Measurements from ENCODE around the gene MCCC1.
"Not testable (repeated sequence)": the region's sequence is repeated elsewhere in the genome, so short reads cannot be mapped to it uniquely, and the experiment has no call there.

The MCCC1 gene

GRCh38 chr3:183038757-183039156, 60.5 kb downstream of the MCCC1 start:
- DNase-seq, result no peak

GRCh38 chr3:183038221-183038620, 61.1 kb downstream of the MCCC1 start:
- DNase-seq, result no peak

DNA sequence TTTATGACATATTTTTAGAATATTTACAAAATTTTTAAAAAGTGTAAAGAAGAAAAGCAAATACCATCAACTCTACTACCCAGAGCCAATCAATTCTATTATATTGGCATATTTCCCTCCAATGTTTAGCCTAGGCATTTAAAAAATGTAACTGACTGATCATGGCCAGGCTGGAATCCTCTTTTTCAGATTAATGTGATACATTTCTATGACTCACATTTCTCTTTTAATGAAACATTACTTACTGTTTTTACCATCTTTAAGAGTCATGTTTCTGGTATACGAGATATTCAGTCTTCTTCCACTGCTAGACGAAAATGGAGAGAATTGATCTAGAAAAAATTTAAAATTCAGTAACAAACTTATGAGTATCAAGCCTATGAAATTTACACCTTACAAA, 65.5 kb downstream of the MCCC1 start:
- DNase-seq, result no peak

DNA sequence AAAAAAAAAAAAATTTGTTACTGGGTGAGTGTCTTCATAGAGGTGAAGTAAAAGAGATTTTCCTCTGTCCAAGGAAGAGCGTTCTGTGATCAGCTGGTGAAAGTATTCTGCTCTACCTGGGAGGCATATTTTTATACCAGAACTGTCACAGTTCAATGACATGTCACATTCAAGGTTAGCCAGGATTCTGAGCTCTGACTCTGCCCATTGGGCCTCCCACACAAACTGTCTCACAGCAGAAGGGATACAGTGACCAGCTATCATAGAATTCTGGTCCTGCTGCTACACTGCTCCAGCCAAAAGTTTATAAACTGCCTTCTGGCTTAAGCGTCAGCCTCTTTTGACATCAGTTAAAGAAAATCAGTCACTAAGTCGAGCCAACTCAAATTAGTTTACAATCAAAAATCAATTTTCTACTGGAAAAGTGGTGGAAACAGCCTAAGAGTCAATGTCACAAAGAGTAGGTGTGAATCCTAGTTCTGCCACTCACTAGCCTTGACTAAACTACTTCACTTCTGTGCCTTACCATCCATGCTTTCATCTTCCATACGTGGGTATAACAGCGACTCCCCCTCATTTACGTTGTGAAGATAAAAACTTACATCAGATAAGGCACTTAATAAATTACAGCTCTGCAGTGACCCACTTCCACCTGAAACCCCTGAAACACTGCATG, 66.3 kb downstream of the MCCC1 start:
- no peak for DNase-seq

- no peak for DNase-seq
These were observed 67.5 kb downstream of the MCCC1 start for GRCh38 chr3:183031826-183032225.

- DNase-seq, result no peak
These were observed 70.9 kb downstream of the MCCC1 start for GRCh38 chr3:183028416-183028815.

DNA sequence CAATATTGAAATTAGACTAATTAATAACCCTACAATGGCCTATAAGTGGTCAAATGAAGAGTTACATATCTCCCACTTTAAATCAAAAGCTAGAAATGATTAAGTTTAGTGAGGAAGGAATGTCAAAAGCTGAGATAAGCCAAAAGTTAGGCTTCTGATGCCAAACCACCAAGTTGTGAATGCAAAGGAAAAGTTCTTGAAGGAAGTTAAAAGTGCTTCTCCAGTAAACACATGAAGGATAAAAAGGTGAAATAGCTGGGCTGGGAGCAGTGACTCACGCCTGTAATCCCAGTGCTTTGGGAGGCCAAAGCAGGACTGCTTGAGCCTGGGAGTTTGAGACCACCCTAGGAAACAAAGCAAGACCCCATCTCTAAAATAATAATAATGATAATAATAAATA, 72.0 kb downstream of the MCCC1 start:
- DNase-seq, result no peak

GRCh38 chr3:183022936-183023516, 76.3 kb downstream of the MCCC1 start:
- no peak for DNase-seq

- DNase-seq, result no peak
These were observed 80.7 kb downstream of the MCCC1 start for GRCh38 chr3:183018421-183019192.

DNA sequence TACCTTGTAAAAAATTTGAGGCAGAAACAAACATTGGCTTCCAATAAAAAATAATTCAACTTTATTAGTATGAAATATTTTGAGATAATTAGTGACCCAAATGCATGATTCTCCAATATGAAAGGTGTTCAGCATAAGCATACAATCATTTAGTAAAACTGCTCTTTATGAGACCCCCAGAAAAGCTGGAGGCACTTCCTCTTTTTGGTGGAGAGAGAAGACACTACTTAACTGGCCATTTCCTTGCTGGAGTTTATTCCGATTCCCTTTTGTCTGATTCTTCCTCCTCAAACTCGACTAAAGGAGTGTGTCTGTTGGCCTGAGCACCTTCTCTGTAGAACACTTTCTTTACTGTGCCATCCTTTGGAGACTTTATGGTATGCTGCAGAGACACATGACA, 84.1 kb downstream of the MCCC1 start:
- no peak for DNase-seq

GRCh38 chr3:183013856-183014255, 85.4 kb downstream of the MCCC1 start:
- DNase-seq, result no peak

DNA sequence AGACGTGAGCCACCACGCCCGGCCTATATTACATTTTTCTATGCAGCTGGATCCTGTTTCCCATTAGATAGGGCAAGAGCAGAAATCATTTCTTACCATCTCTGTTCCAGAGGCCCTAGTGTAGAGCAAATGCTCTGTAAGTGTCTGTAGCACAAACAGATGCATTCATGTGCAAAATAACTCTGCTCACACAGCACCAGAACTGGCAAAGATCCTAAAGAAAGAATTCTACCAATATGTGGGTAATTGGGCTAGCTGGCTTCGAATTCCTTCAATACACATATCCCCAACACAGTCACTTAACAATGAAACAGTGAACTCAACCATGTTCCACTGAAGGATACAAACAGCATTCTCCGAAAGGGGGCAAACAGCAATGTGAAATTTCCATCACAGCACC, 86.2 kb downstream of the MCCC1 start:
- DNase-seq, result no peak

- DNase-seq, result no peak
These were observed 90.5 kb downstream of the MCCC1 start for GRCh38 chr3:183008800-183009199.

DNA sequence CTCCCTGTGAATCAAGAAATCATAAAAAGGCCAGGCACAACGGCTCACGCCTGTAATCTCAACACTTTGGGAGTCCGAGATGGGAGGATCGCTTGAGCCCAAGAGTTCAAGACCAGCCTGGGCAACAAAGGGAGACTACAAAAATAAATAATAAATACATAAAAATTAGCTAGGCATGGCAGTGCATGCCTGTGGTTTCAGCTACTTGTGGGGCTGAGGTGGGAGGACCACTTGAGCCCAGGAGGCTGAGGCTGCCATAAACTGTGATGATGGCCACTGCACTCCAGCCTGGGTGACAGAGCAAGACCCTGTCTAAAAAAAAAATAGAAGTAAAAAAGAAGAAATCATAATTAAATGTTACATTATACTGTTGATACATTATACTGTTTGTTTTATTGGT, 91.0 kb downstream of the MCCC1 start:
- DNase-seq, result no peak

GRCh38 chr3:183006396-183007002, 92.8 kb downstream of the MCCC1 start:
- DNase-seq, result no peak

GRCh38 chr3:182999767-183000166, 99.5 kb downstream of the MCCC1 start:
- no peak for DNase-seq

GRCh38 chr3:182993486-182994201, 105.7 kb downstream of the MCCC1 start:
- DNase-seq, result not testable (repeated sequence)

DNA sequence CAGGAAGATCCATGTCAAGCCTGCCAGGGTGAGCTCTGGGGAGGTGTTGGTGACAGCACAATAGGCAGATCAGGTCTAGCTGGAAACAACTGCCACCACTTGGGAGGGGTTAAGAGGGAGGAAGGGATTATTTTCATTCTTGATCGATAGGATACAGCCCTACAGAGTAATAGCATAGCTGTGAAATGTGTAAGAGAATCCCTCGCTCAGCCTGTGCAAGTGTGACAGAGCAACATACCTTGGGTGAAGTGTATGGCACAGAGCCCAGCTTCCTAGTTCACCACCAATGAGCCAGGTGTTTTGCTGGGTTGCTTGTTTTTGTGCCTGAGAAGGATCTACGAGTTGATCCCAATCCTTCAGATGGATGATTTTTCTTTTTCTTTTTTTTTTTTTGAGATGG, 109.7 kb downstream of the MCCC1 start:
- DNase-seq, result no peak

DNA sequence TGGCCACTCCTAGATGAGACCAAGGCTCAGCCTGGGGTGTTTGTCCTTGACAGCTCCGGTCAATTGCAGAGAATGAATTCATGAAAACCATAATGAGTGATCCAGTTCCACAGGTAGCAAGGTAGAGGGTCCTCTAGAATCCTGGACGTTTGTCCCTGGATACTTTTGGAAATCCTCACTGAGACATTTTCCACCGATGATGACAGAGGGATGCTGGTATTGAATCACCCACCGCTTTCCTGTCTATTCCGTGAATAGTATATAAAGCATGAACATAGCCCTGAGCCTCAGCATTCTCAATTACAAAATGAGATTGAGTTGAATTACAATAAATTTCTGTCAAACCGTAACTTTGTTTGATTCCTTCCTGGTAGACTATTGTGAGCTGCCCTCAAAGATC, 113.3 kb downstream of the MCCC1 start:
- no peak for DNase-seq

DNA sequence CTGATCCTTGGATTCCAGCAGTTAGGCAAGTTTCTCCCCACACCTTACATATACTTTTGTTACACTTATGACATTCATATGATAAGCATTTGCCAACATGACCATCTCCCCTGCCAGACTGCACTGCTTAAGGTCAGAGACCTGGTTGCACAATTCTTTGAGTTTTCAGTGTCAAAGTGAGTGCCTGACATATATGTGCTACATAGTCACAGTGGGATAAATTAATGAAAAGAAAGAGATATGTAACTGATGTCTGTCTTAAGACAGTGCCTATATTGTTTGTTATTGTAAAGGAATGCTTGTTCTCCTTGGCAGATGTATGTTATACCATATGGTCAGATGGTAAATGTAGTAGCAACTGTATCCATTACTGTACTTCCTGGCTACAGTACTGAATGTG, 115.4 kb downstream of the MCCC1 start:
- DNase-seq, result no peak

DNA sequence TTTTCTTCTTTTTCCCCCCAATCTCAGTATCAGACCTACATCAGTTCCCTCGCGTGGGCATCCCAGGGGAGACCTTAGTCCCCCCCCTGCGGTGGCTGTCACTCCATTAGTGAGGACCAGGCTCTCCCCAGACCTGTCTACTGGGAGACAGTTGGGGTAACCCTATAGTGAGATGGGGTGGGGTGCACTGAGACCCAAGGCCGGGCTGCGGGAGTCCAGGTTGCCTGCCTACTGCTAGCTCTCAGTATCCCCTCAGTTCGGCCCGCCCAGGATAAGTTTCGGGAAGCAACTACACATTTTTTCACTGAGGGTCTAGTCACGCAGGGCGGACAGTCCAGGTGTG, 118.3 kb downstream of the MCCC1 start:
- DNase-seq, result no peak

- DNase-seq, result peak; percentile 71 to 82
These were observed 118.9 kb downstream of the MCCC1 start, which contains the start of gene DCUN1D1 for GRCh38 chr3:182980204-182981037. Gene DCUN1D1, minus strand, starts transcription at chr3:182980538. Its CDS starts 49 bp downstream, at chr3:182980489.
